Thyroid gland (tissue), 4 donors: Measurements from ENCODE around the gene MAS1.

Experiments used
- POLR2A ChIP-seq, 2 donors: fragments of 450-650 bp; IDR thresholded peaks; one replicate each; pipeline ENCODE4 v1.6.1; 2017; ENCODE audit warnings: antibody characterized with exemption in 2 of 2, mild to moderate bottlenecking in 2 of 2, moderate library complexity in 1 of 2
- TF ChIP-seq, protein P1 (sequence below), 6 experiments: fragments of 200-600 bp in 3 of 6; fragments of 450-650 bp in 3 of 6; sonication (generic) in 3 of 6; IDR thresholded peaks; one replicate each; pipeline ENCODE4 v1.5.1; 2016 to 2019; ENCODE audit warnings: antibody characterized with exemption in 6 of 6, mild to moderate bottlenecking in 2 of 6, inconsistent platforms in 1 of 6, moderate library complexity in 1 of 6

DNA sequence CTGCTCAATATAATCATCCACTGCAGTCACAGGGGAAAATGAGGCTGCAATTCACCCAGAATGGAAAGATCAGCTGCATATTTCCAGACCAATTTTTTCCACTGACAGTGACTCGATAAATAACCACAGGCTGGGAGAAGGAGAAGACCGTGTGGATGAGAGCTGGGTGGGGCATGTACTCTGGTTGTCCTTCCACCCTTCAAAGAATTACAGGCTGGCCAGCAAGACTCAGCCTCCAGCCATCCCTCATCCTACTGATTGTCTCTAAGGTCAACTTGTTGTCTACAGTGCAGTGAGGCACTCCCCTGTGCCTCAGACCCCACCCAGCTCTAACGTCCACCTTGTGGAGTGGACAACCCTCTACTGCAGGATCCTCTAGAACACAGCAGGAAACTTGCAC is 14.5 kb upstream of the MAS1 start:
- TF ChIP-seq POLR2A (IDR thresholded peaks at IDR 0.05) = no peak
- TF ChIP-seq, protein P1, sequence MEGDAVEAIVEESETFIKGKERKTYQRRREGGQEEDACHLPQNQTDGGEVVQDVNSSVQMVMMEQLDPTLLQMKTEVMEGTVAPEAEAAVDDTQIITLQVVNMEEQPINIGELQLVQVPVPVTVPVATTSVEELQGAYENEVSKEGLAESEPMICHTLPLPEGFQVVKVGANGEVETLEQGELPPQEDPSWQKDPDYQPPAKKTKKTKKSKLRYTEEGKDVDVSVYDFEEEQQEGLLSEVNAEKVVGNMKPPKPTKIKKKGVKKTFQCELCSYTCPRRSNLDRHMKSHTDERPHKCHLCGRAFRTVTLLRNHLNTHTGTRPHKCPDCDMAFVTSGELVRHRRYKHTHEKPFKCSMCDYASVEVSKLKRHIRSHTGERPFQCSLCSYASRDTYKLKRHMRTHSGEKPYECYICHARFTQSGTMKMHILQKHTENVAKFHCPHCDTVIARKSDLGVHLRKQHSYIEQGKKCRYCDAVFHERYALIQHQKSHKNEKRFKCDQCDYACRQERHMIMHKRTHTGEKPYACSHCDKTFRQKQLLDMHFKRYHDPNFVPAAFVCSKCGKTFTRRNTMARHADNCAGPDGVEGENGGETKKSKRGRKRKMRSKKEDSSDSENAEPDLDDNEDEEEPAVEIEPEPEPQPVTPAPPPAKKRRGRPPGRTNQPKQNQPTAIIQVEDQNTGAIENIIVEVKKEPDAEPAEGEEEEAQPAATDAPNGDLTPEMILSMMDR (IDR thresholded peaks at IDR 0.05) = no peak
